Upper lobe of left lung (tissue), 4 donors: Measurements from ENCODE around the gene LMOD3.

Source experiments
- CTCF ChIP-seq, 6 experiments: fragments of 450-650 bp in 4 of 6; fragments of 200-600 bp in 2 of 6; sonication (generic) in 2 of 6; IDR thresholded peaks; one replicate each; pipeline ENCODE4 v1.5.1; 2016 to 2019; ENCODE audit warnings: antibody characterized with exemption in 6 of 6
- EP300 ChIP-seq, 4 donors: sonication (generic); formaldehyde crosslinking; IDR thresholded peaks; one replicate each; pipeline ENCODE4 v1.5.1; 2017; ENCODE audit warnings: antibody characterized with exemption in 4 of 4, control low read depth in 2 of 4
- POLR2A ChIP-seq, 4 donors: fragments of 450-650 bp; IDR thresholded peaks; one replicate each; pipeline ENCODE4 v1.5.1; 2016 to 2017; ENCODE audit warnings: antibody characterized with exemption in 4 of 4, mild to moderate bottlenecking in 2 of 4

GRCh38 chr3:69126999-69127398 lies 4.6 kb upstream of the LMOD3 start:
- TF ChIP-seq CTCF (IDR thresholded peaks at IDR 0.05): no peak
- TF ChIP-seq POLR2A (IDR thresholded peaks at IDR 0.05): no peak
- no peak for TF ChIP-seq EP300 (IDR thresholded peaks at IDR 0.05)
